HEK293 (cell line): ENCODE results near the gene TASOR2.

Experiments used
- CTCF ChIA-PET: fragments of 350-600 bp; formaldehyde crosslinking; extraction: SDS; loops from one replicate; lab custom pipeline; 2021; ENCODE audit warnings: antibody characterized with exemption; lab: Yijun Ruan, JAX
- POLR2A ChIA-PET: fragments of 300-600 bp; formaldehyde crosslinking; extraction: SDS; loops from one replicate; lab custom pipeline; 2020; ENCODE audit warnings: antibody characterized with exemption, inconsistent platforms; lab: Yijun Ruan, JAX
- H3K27ac ChIP-seq: fragments of 200-500 bp; sonication (Bioruptor generic); 2 replicates; pipeline ENCODE4 v1.5.1; 2014; ENCODE audit warnings: low read depth, low read length, control low read depth, inconsistent platforms; ENCODE audit errors: extremely low read depth
- H3K36me3 ChIP-seq, 2 experiments: fragments of 200-500 bp in 1 of 2; sonication (Bioruptor generic) in 1 of 2; 1 replicate in 1 of 2; 2 replicates in 1 of 2; pipeline ENCODE4 v1.5.1; 2014 to 2017; ENCODE audit warnings: inconsistent platforms in 2 of 2, low read length in 2 of 2; ENCODE audit not compliant: control insufficient read depth in 2 of 2, insufficient read depth in 1 of 2
- H3K4me1 ChIP-seq: fragments of 200-500 bp; sonication (Bioruptor generic); 2 replicates; pipeline ENCODE4 v1.5.1; 2014; ENCODE audit warnings: mild to moderate bottlenecking, low read length, inconsistent platforms; ENCODE audit not compliant: control insufficient read depth, insufficient read depth
- H3K4me3 ChIP-seq: 2 replicates; pipeline ENCODE4 v1.5.1; 2011; ENCODE audit warnings: low read depth, mild to moderate bottlenecking, control low read depth, low read length, moderate library complexity
- H3K9me3 ChIP-seq: fragments of 200-500 bp; sonication (Bioruptor generic); 2 replicates; pipeline ENCODE4 v1.5.1; 2014; ENCODE audit warnings: low read depth, low read length, inconsistent platforms; ENCODE audit not compliant: control insufficient read depth, insufficient read depth
- BCL6B ChIP-seq: fragments of 450-650 bp; formaldehyde crosslinking; IDR thresholded peaks from 2 replicates; pipeline ENCODE4 v1.5.1; 2017; ENCODE audit warnings: missing biosample characterization, missing genetic modification characterization
- CTCF ChIP-seq: fragments of 450-650 bp; formaldehyde crosslinking; IDR thresholded peaks from 2 replicates; pipeline ENCODE4 v1.5.1; 2016; ENCODE audit warnings: missing biosample characterization, missing genetic modification characterization
- MYNN ChIP-seq: fragments of 450-650 bp; formaldehyde crosslinking; IDR thresholded peaks from 2 replicates; pipeline ENCODE4 v1.5.1; 2016; ENCODE audit warnings: missing biosample characterization, missing genetic modification characterization, borderline replicate concordance
- SP7 ChIP-seq: fragments of 450-650 bp; formaldehyde crosslinking; IDR thresholded peaks from 2 replicates; pipeline ENCODE4 v1.5.1; 2016; ENCODE audit warnings: missing biosample characterization, missing genetic modification characterization
- TCF7L2 ChIP-seq: IDR thresholded peaks from 2 replicates; pipeline ENCODE4 v1.6.1; 2011; ENCODE audit warnings: low read depth, mild to moderate bottlenecking, inconsistent platforms, low read length, moderate library complexity, borderline replicate concordance
- TRIM28 ChIP-seq: IDR thresholded peaks from 2 replicates; pipeline ENCODE4 v1.6.1; 2011; ENCODE audit warnings: low read length, control low read depth, borderline replicate concordance
- ZFP41 ChIP-seq: fragments of 450-650 bp; formaldehyde crosslinking; IDR thresholded peaks from 2 replicates; pipeline ENCODE4 v1.5.1; 2016; ENCODE audit warnings: missing biosample characterization, missing genetic modification characterization, borderline replicate concordance
- ZIC2 ChIP-seq: fragments of 450-650 bp; formaldehyde crosslinking; IDR thresholded peaks from 2 replicates; pipeline ENCODE4 v1.5.1; 2016; ENCODE audit warnings: missing biosample characterization, missing genetic modification characterization
- ZNF133 ChIP-seq: fragments of 450-650 bp; formaldehyde crosslinking; IDR thresholded peaks from 2 replicates; pipeline ENCODE4 v1.5.1; 2016; ENCODE audit warnings: missing biosample characterization, missing genetic modification characterization
- ZNF148 ChIP-seq: fragments of 450-650 bp; formaldehyde crosslinking; IDR thresholded peaks from 2 replicates; pipeline ENCODE4 v1.5.0; 2017; ENCODE audit warnings: missing biosample characterization, missing genetic modification characterization, borderline replicate concordance
- ZNF169 ChIP-seq: fragments of 450-650 bp; formaldehyde crosslinking; IDR thresholded peaks from 2 replicates; pipeline ENCODE4 v1.5.1; 2016; ENCODE audit warnings: missing biosample characterization, missing genetic modification characterization
- ZNF223 ChIP-seq: fragments of 450-650 bp; formaldehyde crosslinking; IDR thresholded peaks from 2 replicates; pipeline ENCODE4 v1.5.1; 2016; ENCODE audit warnings: missing biosample characterization, missing genetic modification characterization
- ZNF37A ChIP-seq: fragments of 450-650 bp; IDR thresholded peaks from 2 replicates; pipeline ENCODE4 v1.5.1; 2018; ENCODE audit warnings: missing biosample characterization, missing genetic modification characterization
- ZNF404 ChIP-seq: fragments of 450-650 bp; formaldehyde crosslinking; IDR thresholded peaks from 2 replicates; pipeline ENCODE4 v1.5.1; 2017; ENCODE audit warnings: missing biosample characterization, missing genetic modification characterization
- ZNF555 ChIP-seq: fragments of 450-650 bp; formaldehyde crosslinking; conservative IDR thresholded peaks from 2 replicates; pipeline ENCODE4 v1.5.1; 2017; ENCODE audit warnings: missing biosample characterization, mild to moderate bottlenecking, missing genetic modification characterization, inconsistent platforms
- ZNF621 ChIP-seq: fragments of 450-650 bp; formaldehyde crosslinking; IDR thresholded peaks from 2 replicates; pipeline ENCODE4 v1.5.1; 2017; ENCODE audit warnings: missing biosample characterization, missing genetic modification characterization
- ZNF747 ChIP-seq: fragments of 450-650 bp; formaldehyde crosslinking; IDR thresholded peaks from 2 replicates; pipeline ENCODE4 v1.5.1; 2016; ENCODE audit warnings: missing biosample characterization, missing genetic modification characterization
- ZNF777 ChIP-seq: fragments of 450-650 bp; formaldehyde crosslinking; IDR thresholded peaks from 2 replicates; pipeline ENCODE4 v1.5.1; 2017; ENCODE audit warnings: missing biosample characterization, missing genetic modification characterization, borderline replicate concordance
- ZNF843 ChIP-seq: fragments of 450-650 bp; formaldehyde crosslinking; IDR thresholded peaks from 2 replicates; pipeline ENCODE4 v1.5.1; 2016; ENCODE audit warnings: missing biosample characterization, missing genetic modification characterization
- ZSCAN18 ChIP-seq: fragments of 450-650 bp; formaldehyde crosslinking; IDR thresholded peaks from 2 replicates; pipeline ENCODE4 v1.5.1; 2016; ENCODE audit warnings: missing biosample characterization, missing genetic modification characterization
- ZXDB ChIP-seq: fragments of 450-650 bp; formaldehyde crosslinking; IDR thresholded peaks from 2 replicates; pipeline ENCODE4 v1.5.1; 2016; ENCODE audit warnings: missing biosample characterization, missing genetic modification characterization
- TF ChIP-seq, protein P1 (sequence below): fragments of 450-650 bp; formaldehyde crosslinking; IDR thresholded peaks from 2 replicates; pipeline ENCODE4 v1.5.1; 2017; ENCODE audit warnings: missing biosample characterization, missing genetic modification characterization
- TF ChIP-seq, protein P2 (sequence below): fragments of 450-650 bp; formaldehyde crosslinking; IDR thresholded peaks from 2 replicates; pipeline ENCODE4 v1.5.1; 2016; ENCODE audit warnings: missing biosample characterization, missing genetic modification characterization, borderline replicate concordance
- TF ChIP-seq, protein P3 (sequence below): fragments of 450-650 bp; formaldehyde crosslinking; IDR thresholded peaks from 2 replicates; pipeline ENCODE4 v1.5.1; 2017; ENCODE audit warnings: missing biosample characterization, mild to moderate bottlenecking, missing genetic modification characterization, moderate library complexity

TASOR2 gene

GRCh38 chr10:5666841-5667630 is 17.6 kb upstream of the TASOR2 start:
- H3K4me1 ChIP-seq: peaks cover 22% of the 10 kb centered on the region
- H3K4me3 ChIP-seq: peak overlapping the region; percentile 78
- H3K27ac ChIP-seq: no peak overlapping the region; the same call in 1 of the 2 replicates
- no peaks in the 10 kb centered on the region for H3K36me3 ChIP-seq
- H3K9me3 ChIP-seq: no peaks in the 10 kb centered on the region
- CTCF ChIA-PET: interaction anchor here (0.5 kb wide), 1 partner anchor 37 kb away, joined by 4 read pairs; no protein-coding TSS in a partner anchor
- POLR2A ChIA-PET: no interaction called here
- TF ChIP-seq ZNF169 (tag by site-specific recombination) (no peak), ZIC2 (tag by site-specific recombination) (no peak), ZXDB (tag by site-specific recombination) (peak; percentile 25; the same call in 1 of the 2 replicates), ZNF777 (tag by site-specific recombination) (no peak), ZFP41 (tag by site-specific recombination) (no peak), ZNF133 (no peak), SP7 (tag by site-specific recombination) (peak; percentile 22; the same call in 1 of the 2 replicates), CTCF (tag by site-specific recombination) (peak; percentile 14), TRIM28 (0 out of 2 replicates have a peak, but pooled peaks have one; percentile 8), ZNF843 (tag by site-specific recombination) (no peak), ZNF37A (tag by site-specific recombination) (no peak), BCL6B (tag by site-specific recombination) (no peak), ZNF555 (tag by site-specific recombination) (no peak), ZNF747 (tag by site-specific recombination) (no peak), ZNF621 (tag by site-specific recombination) (no peak), TCF7L2 (no peak), ZNF148 (tag by site-specific recombination) (no peak), ZNF404 (tag by site-specific recombination) (no peak), MYNN (no peak), ZNF223 (no peak), ZSCAN18 (tag by site-specific recombination) (no peak)
- TF ChIP-seq, protein P1, sequence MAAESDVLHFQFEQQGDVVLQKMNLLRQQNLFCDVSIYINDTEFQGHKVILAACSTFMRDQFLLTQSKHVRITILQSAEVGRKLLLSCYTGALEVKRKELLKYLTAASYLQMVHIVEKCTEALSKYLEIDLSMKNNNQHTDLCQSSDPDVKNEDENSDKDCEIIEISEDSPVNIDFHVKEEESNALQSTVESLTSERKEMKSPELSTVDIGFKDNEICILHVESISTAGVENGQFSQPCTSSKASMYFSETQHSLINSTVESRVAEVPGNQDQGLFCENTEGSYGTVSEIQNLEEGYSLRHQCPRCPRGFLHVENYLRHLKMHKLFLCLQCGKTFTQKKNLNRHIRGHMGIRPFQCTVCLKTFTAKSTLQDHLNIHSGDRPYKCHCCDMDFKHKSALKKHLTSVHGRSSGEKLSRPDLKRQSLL (tag by site-specific recombination): no peak
- TF ChIP-seq, protein P2, sequence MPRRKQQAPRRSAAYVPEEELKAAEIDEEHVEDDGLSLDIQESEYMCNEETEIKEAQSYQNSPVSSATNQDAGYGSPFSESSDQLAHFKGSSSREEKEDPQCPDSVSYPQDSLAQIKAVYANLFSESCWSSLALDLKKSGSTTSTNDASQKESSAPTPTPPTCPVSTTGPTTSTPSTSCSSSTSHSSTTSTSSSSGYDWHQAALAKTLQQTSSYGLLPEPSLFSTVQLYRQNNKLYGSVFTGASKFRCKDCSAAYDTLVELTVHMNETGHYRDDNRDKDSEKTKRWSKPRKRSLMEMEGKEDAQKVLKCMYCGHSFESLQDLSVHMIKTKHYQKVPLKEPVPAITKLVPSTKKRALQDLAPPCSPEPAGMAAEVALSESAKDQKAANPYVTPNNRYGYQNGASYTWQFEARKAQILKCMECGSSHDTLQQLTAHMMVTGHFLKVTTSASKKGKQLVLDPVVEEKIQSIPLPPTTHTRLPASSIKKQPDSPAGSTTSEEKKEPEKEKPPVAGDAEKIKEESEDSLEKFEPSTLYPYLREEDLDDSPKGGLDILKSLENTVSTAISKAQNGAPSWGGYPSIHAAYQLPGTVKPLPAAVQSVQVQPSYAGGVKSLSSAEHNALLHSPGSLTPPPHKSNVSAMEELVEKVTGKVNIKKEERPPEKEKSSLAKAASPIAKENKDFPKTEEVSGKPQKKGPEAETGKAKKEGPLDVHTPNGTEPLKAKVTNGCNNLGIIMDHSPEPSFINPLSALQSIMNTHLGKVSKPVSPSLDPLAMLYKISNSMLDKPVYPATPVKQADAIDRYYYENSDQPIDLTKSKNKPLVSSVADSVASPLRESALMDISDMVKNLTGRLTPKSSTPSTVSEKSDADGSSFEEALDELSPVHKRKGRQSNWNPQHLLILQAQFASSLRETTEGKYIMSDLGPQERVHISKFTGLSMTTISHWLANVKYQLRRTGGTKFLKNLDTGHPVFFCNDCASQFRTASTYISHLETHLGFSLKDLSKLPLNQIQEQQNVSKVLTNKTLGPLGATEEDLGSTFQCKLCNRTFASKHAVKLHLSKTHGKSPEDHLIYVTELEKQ (tag by site-specific recombination): no peak
- TF ChIP-seq, protein P3, sequence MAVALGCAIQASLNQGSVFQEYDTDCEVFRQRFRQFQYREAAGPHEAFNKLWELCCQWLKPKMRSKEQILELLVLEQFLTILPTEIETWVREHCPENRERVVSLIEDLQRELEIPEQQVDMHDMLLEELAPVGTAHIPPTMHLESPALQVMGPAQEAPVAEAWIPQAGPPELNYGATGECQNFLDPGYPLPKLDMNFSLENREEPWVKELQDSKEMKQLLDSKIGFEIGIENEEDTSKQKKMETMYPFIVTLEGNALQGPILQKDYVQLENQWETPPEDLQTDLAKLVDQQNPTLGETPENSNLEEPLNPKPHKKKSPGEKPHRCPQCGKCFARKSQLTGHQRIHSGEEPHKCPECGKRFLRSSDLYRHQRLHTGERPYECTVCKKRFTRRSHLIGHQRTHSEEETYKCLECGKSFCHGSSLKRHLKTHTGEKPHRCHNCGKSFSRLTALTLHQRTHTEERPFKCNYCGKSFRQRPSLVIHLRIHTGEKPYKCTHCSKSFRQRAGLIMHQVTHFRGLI (tag by site-specific recombination): no peak
